Measurements from ENCODE around the gene FGF14. TPM values are rescaled to one million over a fixed set of nuclear protein-coding genes. Genes with fewer than 3 reads are reported as not detected.

The FGF14 gene
- total RNA-seq, 1 donor from 2014 or later, result 4.6 TPM

DNA sequence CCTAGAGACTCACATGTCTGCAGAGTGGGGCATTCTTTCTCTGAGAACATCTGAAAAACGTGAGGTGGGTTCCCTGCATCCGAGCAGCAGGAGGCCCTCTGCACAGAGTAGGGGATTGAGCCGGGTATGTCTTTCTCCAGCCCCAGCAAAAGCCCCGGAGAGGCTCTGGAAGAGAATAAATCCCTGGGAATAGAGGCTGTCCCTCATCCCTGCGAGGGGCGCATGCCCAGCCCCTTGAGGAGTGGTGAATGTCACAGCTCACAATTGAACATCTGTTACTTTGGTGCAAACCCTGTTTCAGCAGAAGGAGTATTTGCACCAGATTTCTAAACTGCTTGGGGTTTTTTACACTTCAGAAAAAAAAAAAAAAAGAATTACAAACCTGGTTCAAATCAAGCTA lies 164.6 kb downstream of the FGF14 start:
- no peak for DNase-seq (ENCODE audit: low spot score, unreplicated experiment)
- H3K4me1 Mint-ChIP-seq (ENCODE audit: low read depth), result peaks cover 14% of the 10 kb centered on the region
- no peaks in the 10 kb centered on the region for H3K9me3 Mint-ChIP-seq (ENCODE audit: low read depth)
- H3K4me3 Mint-ChIP-seq (ENCODE audit: low read depth), result no peak overlapping the region
- TF ChIP-seq, protein P1, sequence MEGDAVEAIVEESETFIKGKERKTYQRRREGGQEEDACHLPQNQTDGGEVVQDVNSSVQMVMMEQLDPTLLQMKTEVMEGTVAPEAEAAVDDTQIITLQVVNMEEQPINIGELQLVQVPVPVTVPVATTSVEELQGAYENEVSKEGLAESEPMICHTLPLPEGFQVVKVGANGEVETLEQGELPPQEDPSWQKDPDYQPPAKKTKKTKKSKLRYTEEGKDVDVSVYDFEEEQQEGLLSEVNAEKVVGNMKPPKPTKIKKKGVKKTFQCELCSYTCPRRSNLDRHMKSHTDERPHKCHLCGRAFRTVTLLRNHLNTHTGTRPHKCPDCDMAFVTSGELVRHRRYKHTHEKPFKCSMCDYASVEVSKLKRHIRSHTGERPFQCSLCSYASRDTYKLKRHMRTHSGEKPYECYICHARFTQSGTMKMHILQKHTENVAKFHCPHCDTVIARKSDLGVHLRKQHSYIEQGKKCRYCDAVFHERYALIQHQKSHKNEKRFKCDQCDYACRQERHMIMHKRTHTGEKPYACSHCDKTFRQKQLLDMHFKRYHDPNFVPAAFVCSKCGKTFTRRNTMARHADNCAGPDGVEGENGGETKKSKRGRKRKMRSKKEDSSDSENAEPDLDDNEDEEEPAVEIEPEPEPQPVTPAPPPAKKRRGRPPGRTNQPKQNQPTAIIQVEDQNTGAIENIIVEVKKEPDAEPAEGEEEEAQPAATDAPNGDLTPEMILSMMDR (IDR thresholded peaks at IDR 0.05; ENCODE audit: unreplicated experiment), result no peak
- H3K27me3 Mint-ChIP-seq, result no peaks in the 10 kb centered on the region
- H3K27ac Mint-ChIP-seq, result no peak overlapping the region
- H3K36me3 Mint-ChIP-seq (ENCODE audit: insufficient read depth), result no peaks in the 10 kb centered on the region

DNA sequence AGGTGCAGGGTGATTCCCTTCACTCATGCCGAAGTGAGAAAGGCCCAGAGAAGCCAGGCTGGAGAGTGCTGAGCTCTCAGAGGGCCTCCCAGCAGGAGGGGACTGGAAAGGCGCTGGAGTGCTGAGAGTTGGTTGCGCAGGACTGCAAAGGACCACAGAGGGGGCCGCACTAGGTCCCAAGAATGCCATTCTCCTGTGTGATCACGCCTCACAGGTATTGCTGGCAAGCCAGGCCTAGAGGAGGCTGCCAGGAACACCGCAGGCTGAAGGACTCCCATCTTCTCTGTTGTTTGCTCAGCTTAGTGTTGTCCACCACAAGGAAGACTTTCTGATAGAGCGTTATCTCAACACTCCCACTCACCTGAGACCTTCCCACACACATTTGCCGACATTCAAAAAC lies 165.0 kb downstream of the FGF14 start:
- no peak for DNase-seq (ENCODE audit: low spot score, unreplicated experiment)
- Mint-ChIP-seq H3K27me3 (no peaks in the 10 kb centered on the region), H3K9me3 (ENCODE audit: low read depth) (no peaks in the 10 kb centered on the region), H3K36me3 (ENCODE audit: insufficient read depth) (no peaks in the 10 kb centered on the region), H3K27ac (no peak overlapping the region), H3K4me3 (ENCODE audit: low read depth) (no peak overlapping the region), H3K4me1 (ENCODE audit: low read depth) (peaks cover 14% of the 10 kb centered on the region)
- TF ChIP-seq, protein P1 (IDR thresholded peaks at IDR 0.05; ENCODE audit: unreplicated experiment), result no peak

DNA sequence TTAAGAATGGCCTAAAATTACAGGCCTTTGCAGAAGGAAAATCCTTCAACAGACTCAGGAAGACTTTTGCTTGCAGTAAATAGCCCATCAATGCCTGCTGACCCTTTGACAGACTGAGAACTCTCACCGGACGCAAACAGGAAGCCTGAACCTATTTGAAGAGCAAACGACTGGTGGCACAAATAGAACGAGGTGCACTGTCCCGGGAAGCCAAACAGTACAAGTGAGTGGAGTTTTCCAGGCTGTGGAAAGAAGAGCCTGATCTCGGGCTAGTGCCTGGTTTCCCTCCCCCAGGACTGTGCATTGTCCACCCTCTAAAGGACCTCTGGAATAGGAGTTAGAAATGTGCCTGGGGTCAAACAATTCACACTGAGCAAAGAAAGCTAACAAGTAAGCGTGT lies 165.5 kb downstream of the FGF14 start:
- H3K27ac Mint-ChIP-seq, result no peak overlapping the region
- H3K4me3 Mint-ChIP-seq (ENCODE audit: low read depth), result no peak overlapping the region
- no peaks in the 10 kb centered on the region for H3K36me3 Mint-ChIP-seq (ENCODE audit: insufficient read depth)
- H3K4me1 Mint-ChIP-seq (ENCODE audit: low read depth), result peaks cover 14% of the 10 kb centered on the region
- TF ChIP-seq, protein P1 (IDR thresholded peaks at IDR 0.05; ENCODE audit: unreplicated experiment), result no peak
- no peaks in the 10 kb centered on the region for H3K27me3 Mint-ChIP-seq
- no peak for DNase-seq (ENCODE audit: low spot score, unreplicated experiment)
- H3K9me3 Mint-ChIP-seq (ENCODE audit: low read depth), result no peaks in the 10 kb centered on the region

DNA sequence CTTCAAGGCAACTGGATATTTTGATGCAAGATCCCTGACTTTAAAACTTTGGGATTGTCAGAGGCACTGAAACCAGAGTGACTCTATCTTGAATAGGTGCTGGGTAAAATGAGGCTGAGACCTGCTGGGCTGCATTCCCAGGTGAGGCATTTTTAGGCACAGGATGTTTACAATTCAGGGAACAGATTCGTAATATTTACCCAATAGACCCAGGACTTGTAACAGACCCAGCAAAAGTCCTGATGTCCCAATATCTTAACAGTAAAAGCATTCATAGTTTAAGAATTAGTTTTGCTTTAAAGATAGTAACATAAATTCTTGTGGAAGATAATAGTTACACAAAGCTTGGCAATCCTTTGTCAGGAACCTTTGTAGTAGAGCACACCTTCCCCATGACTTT lies 166.2 kb downstream of the FGF14 start:
- H3K36me3 Mint-ChIP-seq (ENCODE audit: insufficient read depth), result no peaks in the 10 kb centered on the region
- no peak overlapping the region for H3K27ac Mint-ChIP-seq
- H3K27me3 Mint-ChIP-seq, result no peaks in the 10 kb centered on the region
- no peak overlapping the region for H3K4me3 Mint-ChIP-seq (ENCODE audit: low read depth)
- H3K9me3 Mint-ChIP-seq (ENCODE audit: low read depth), result no peaks in the 10 kb centered on the region
- DNase-seq (ENCODE audit: low spot score, unreplicated experiment), result no peak
- TF ChIP-seq, protein P1 (IDR thresholded peaks at IDR 0.05; ENCODE audit: unreplicated experiment), result no peak
- H3K4me1 Mint-ChIP-seq (ENCODE audit: low read depth), result peaks cover 14% of the 10 kb centered on the region

DNA sequence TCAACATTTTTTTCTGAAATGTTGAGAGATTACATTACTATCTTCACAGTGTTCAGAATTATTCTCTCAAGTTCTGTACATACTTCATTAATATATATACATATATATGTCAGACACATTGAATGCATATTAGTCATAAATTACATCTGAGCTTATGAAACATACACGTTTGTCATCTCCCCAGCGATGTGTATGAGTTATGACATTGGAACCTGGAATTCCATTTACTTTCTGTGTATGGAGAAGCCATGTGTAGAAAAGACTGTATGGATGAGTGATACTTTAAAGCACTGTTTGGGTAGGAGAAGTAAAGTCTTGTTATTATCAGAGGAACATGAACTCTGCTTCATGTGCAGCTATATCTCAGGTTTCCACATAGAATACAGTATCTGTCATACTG lies 167.2 kb downstream of the FGF14 start:
- DNase-seq (ENCODE audit: low spot score, unreplicated experiment), result no peak
- Mint-ChIP-seq H3K27me3 (no peaks in the 10 kb centered on the region), H3K27ac (no peak overlapping the region), H3K36me3 (ENCODE audit: insufficient read depth) (no peaks in the 10 kb centered on the region), H3K4me1 (ENCODE audit: low read depth) (peaks cover 14% of the 10 kb centered on the region), H3K9me3 (ENCODE audit: low read depth) (no peaks in the 10 kb centered on the region), H3K4me3 (ENCODE audit: low read depth) (no peak overlapping the region)
- TF ChIP-seq, protein P1 (IDR thresholded peaks at IDR 0.05; ENCODE audit: unreplicated experiment), result no peak

Measured in progenitor cell of endocrine pancreas (in vitro differentiated cells).